CD4-positive, alpha-beta memory T cell (primary cell): ENCODE measurements around the gene E2F4. TPM values are rescaled to one million over a fixed set of nuclear protein-coding genes. Genes with fewer than 3 reads are reported as not detected.

Experiments
- CTCF ChIA-PET: fragments of 350-600 bp; sonication (Branson Sonifier 250); formaldehyde crosslinking; loops from one replicate; lab custom pipeline; 2021; ENCODE audit warnings: inconsistent platforms; ENCODE audit not compliant: partially characterized antibody; lab: Charles Lee
- POLR2A ChIA-PET: fragments of 350-600 bp; sonication (Branson Sonifier 250); formaldehyde crosslinking; loops from one replicate; lab custom pipeline; 2021; ENCODE audit not compliant: partially characterized antibody; lab: Charles Lee
- DNase-seq, 5 donors: peaks; one replicate each; pipeline versions ENCODE4 v3.0.0 to v3.0.0-alpha.2; 2020 to 2022; ENCODE audit warnings: mixed read lengths in 1 of 5
- H3K27ac ChIP-seq: one replicate; pipeline ENCODE4 v1.7.0; 2013; ENCODE audit warnings: low read depth, low read length
- H3K27me3 ChIP-seq: 2 replicates; pipeline ENCODE4 v1.7.0; 2013; ENCODE audit warnings: mild to moderate bottlenecking, low read length, moderate library complexity; ENCODE audit not compliant: insufficient read depth
- H3K36me3 ChIP-seq: 2 replicates; pipeline ENCODE4 v1.7.0; 2013; ENCODE audit warnings: mild to moderate bottlenecking, low read length, moderate library complexity; ENCODE audit not compliant: insufficient read depth
- H3K4me1 ChIP-seq: 2 replicates; pipeline ENCODE4 v1.7.0; 2013; ENCODE audit warnings: mild to moderate bottlenecking, low read length, moderate library complexity; ENCODE audit not compliant: insufficient read depth
- H3K4me3 ChIP-seq, 2 donors: one replicate each; pipeline ENCODE4 v1.7.0; 2013; ENCODE audit warnings: low read length in 2 of 2, mild to moderate bottlenecking in 1 of 2
- H3K9me3 ChIP-seq, 2 donors: one replicate each; pipeline ENCODE4 v1.7.0; 2013; ENCODE audit warnings: low read length in 2 of 2, control low read depth in 1 of 2; ENCODE audit not compliant: control insufficient read depth in 1 of 2
- H3K27ac Mint-ChIP-seq, 7 donors: one replicate each; pipeline ENCODE4 v1.8.0; 2020 to 2021; ENCODE audit warnings: mixed read lengths in 7 of 7, mild to moderate bottlenecking in 6 of 7, inconsistent platforms in 3 of 7, moderate library complexity in 3 of 7
- H3K27me3 Mint-ChIP-seq, 2 donors: one replicate each; pipeline ENCODE4 v1.8.0; 2020 to 2021; ENCODE audit warnings: mixed read lengths in 2 of 2
- H3K36me3 Mint-ChIP-seq, 2 donors: one replicate each; pipeline ENCODE4 v1.8.0; 2020 to 2021; ENCODE audit warnings: mixed read lengths in 2 of 2, inconsistent platforms in 1 of 2, mild to moderate bottlenecking in 1 of 2
- H3K4me1 Mint-ChIP-seq, 4 donors: one replicate each; pipeline ENCODE4 v1.8.0; 2020 to 2021; ENCODE audit warnings: mixed read lengths in 4 of 4, mild to moderate bottlenecking in 1 of 4
- H3K4me3 Mint-ChIP-seq, 8 donors: one replicate each; pipeline ENCODE4 v1.8.0; 2020 to 2021; ENCODE audit warnings: mixed read lengths in 8 of 8, mild to moderate bottlenecking in 7 of 8, moderate library complexity in 6 of 8, inconsistent platforms in 3 of 8
- H3K9me3 Mint-ChIP-seq, 8 donors: one replicate each; pipeline ENCODE4 v1.8.0; 2020 to 2021; ENCODE audit warnings: mixed read lengths in 8 of 8, mild to moderate bottlenecking in 5 of 8, inconsistent platforms in 3 of 8, moderate library complexity in 1 of 8
- intact Hi-C: fragments of 100-400 bp; cut with micrococcal nuclease; formaldehyde crosslinking; loops from one replicate; pipeline ENCODE4 v1.15.1; 2023
- polyA plus RNA-seq, 2 donors: library from polyadenylated mRNA; unstranded; fragments of 300-500 nt; fragmentation: Illumina TruSeq; gene quantifications; one replicate each; pipeline ENCODE4 v1.2.3, GENCODE V29; 2021
- total RNA-seq, 2 experiments: library from RNA; stranded (reverse); gene quantifications; one replicate each; pipeline ENCODE4 v1.2.3, GENCODE V29; 2021

The E2F4 gene
- total and polyA plus RNA-seq, 4 experiments from 2014 or later, result 53.6 to 91.3 (median 84.2) TPM

DNA sequence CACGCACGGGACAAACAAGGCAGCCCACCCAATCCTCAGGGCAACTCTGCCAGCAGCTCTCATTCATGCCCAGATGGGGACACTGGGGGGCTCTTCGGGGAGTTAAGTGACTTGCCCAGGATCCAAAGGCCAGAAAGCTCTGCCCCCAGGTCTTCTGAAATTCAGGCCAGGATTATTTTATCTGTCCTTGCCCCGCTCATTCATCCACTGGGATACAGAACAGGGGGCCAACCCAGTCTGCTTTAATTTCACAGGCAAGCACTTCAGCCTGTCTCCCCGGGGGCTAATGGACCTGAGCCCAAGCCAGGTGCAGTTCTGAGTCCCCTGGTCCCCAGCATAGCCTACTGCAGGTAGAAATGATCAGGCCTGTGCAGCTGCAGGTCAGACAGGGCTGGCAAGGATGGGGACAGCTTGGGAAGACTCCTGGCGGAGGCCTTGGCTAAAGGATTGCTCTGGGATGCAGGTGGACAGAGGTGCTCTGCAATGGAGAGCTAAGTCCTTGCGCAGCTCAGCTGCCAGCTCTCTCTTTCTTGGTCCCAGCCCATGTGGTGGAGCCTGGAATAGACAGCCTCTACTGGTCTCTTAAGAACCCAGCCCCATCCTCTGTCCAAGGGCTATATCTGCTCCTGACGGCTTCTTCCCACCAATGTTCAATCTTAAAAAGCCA, 40.4 kb upstream of the E2F4 start:
- ChIA-PET POLR2A (interaction anchor here (0.8 to 7.2 kb wide), 19 partner anchors 10 to 175 kb away, joined by 3 to 174 read pairs (median 4); partner anchors contain the start of genes CBFB, FBXL8, HSF4 and NOL3), CTCF (interaction anchor here (1.0 to 13.4 kb wide), 11 partner anchors 8 to 199 kb away, joined by 3 to 187 read pairs (median 4); partner anchors contain the start of genes EXOC3L1, FBXL8, HSF4 and PHAF1)
- Mint-ChIP-seq H3K36me3 (peaks cover 10% of the 10 kb centered on the region in 2 donors), H3K9me3 (peaks cover 0 to 5% (median 0%) of the 10 kb centered on the region in 8 donors), H3K4me3 (peak overlapping the region; percentile 78 to 86 (median 84)), H3K27ac (peak overlapping the region; percentile 64 to 85 (median 81)), H3K27me3 (no peaks in the 10 kb centered on the region), H3K4me1 (peaks cover 28 to 60% (median 40%) of the 10 kb centered on the region in 4 donors)
- Histone ChIP-seq H3K9me3 (no peaks in the 10 kb centered on the region), H3K4me1 (peaks cover 39% of the 10 kb centered on the region), H3K27me3 (no peaks in the 10 kb centered on the region), H3K36me3 (no peaks in the 10 kb centered on the region), H3K27ac (no peak overlapping the region), H3K4me3 (no peak overlapping the region)
- intact Hi-C loops, result loop anchor here (2.0 kb wide), 1 partner anchor 43 kb away; the partner anchor contains the start of gene PHAF1
- DNase-seq, result no peak

- Mint-ChIP-seq H3K36me3 (peaks cover 4 to 8% of the 10 kb centered on the region in 2 donors), H3K27me3 (no peaks in the 10 kb centered on the region), H3K4me3 (peak overlapping the region; percentile 61 to 86 (median 78)), H3K9me3 (no peaks in the 10 kb centered on the region), H3K4me1 (peaks cover 47 to 76% (median 57%) of the 10 kb centered on the region in 4 donors), H3K27ac (peak overlapping the region in 3 of 7 donors; percentile 69 to 94 (median 90))
- peak overlapping the region in 1 of 2 donors; percentile 40 for H3K4me3 ChIP-seq
- H3K27me3 ChIP-seq, result no peaks in the 10 kb centered on the region
- no peaks in the 10 kb centered on the region for H3K9me3 ChIP-seq
- H3K27ac ChIP-seq, result no peak overlapping the region
- CTCF ChIA-PET, result interaction anchor here (0.7 to 13.4 kb wide), 42 partner anchors 9 to 326 kb away, joined by 3 to 187 read pairs (median 4); partner anchors contain the start of genes ATP6V0D1, HSF4, MATCAP1 and PHAF1
- no peak for DNase-seq
- intact Hi-C loops, result loop anchor here (1.0 kb wide), 3 partner anchors 31 to 177 kb away; no protein-coding TSS in a partner anchor
- H3K36me3 ChIP-seq, result no peaks in the 10 kb centered on the region
- H3K4me1 ChIP-seq, result peaks cover 63% of the 10 kb centered on the region
- POLR2A ChIA-PET, result interaction anchor here (0.7 to 7.2 kb wide), 35 partner anchors 8 to 326 kb away, joined by 3 to 174 read pairs (median 4); partner anchors contain the start of genes ATP6V0D1, CBFB, CIAO2B and E2F4
Observed at GRCh38 chr16:67154578-67155294, 37.2 kb upstream of the E2F4 start.

DNA sequence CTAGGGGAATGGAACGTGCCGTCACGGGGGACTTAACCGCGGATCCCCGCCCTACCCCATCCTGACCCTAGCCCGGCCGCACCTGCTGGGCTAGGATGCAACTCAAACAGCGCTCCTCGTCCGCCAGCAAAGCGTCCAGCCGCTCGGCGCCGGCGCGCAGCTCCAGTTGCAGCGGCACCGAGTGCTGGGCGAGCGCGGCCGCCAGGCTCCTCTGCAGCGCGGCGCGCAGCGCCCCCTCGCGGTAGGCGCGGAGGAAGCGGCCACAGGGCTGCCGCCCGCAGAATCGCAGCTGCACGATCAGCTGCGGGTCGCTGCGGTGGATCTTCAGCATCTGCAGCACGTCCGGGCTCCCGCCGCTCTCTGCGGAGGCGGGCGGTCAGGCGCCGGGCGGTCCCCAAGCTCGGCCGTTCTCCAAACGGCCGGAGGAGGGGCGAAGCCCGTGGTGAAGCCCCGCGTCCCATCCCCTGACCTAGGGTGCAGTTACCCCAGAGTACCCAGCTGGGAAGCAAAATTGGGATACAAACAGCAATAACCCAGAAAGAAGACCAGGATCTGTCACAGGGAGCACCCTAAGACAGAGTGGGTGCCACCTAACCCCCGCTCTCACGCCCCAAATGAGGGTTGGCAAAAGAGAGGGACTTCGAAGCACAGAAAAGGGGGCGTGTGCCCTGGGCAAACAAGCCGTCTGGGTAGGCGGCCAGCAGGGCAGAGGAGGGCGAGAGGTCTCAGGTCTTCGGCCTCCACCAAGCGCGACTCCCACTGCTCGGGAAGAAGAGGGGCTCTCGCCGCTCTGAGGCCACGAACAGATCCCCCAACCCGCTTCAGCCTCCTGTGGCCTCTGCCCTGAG, 36.4 kb upstream of the E2F4 start:
- ChIA-PET POLR2A (interaction anchor here (0.6 to 7.2 kb wide), 35 partner anchors 7 to 325 kb away, joined by 3 to 174 read pairs (median 4); partner anchors contain the start of genes ATP6V0D1, CBFB, CIAO2B and E2F4), CTCF (interaction anchor here (0.7 to 13.4 kb wide), 41 partner anchors 8 to 326 kb away, joined by 3 to 187 read pairs (median 4); partner anchors contain the start of genes ATP6V0D1, HSF4, MATCAP1 and PHAF1)
- peak overlapping the region; percentile 61 to 96 (median 81) for H3K4me3 Mint-ChIP-seq
- Histone ChIP-seq H3K4me1 (peaks cover 63% of the 10 kb centered on the region), H3K4me3 (peak overlapping the region in 1 of 2 donors; percentile 40), H3K27me3 (no peaks in the 10 kb centered on the region), H3K27ac (peak overlapping the region; percentile 97), H3K36me3 (no peaks in the 10 kb centered on the region), H3K9me3 (no peaks in the 10 kb centered on the region)
- H3K27me3 Mint-ChIP-seq, result no peaks in the 10 kb centered on the region
- intact Hi-C loops, result loop anchor here (1.0 kb wide), 3 partner anchors 30 to 178 kb away; no protein-coding TSS in a partner anchor
- H3K4me1 Mint-ChIP-seq, result peaks cover 47 to 83% (median 59%) of the 10 kb centered on the region in 4 donors
- H3K27ac Mint-ChIP-seq, result peak overlapping the region in 6 of 7 donors; percentile 69 to 100 (median 98)
- H3K36me3 Mint-ChIP-seq, result peaks cover 4 to 12% of the 10 kb centered on the region in 2 donors
- peak; percentile 67 to 83 (median 79) for DNase-seq
- no peaks in the 10 kb centered on the region for H3K9me3 Mint-ChIP-seq

DNA sequence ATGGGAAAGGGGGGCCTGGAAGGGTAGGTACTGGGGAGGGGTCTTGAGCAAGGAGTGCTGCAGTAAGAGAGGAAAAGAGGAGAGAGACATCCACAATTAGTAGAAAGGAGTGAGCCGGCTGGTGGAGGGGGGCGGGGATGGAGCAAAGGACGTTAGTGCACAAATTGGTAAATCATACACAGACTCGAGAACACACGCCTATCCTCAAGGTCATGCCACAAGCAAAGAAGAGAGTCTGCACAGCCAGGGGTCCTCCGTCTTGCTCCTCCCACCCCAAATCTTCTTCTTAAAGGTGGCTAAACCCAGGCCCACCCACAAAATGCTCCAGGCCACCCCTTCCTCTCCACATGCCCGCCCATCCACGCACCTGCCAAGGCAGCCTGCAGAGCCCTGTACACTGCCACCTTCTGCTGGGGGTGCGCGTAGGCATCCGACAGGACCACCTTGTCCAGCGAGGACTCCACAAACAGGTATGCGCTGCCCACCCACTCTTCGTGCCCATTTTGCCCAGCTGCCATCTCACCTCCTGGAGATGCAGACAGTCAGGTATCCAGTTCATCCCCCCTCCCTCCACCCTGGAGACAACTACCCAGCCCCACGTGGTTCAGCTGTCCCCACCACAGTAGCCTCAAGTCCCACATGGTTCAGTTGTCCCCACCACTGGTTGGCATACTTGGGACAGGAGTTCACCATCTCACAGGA, 35.7 kb upstream of the E2F4 start:
- no peak for DNase-seq
- H3K27ac Mint-ChIP-seq, result peak overlapping the region; percentile 94 to 100 (median 99)
- H3K27me3 Mint-ChIP-seq, result peaks cover 2 to 3% of the 10 kb centered on the region in 2 donors
- CTCF ChIA-PET, result interaction anchor here (1.0 to 13.4 kb wide), 14 partner anchors 11 to 203 kb away, joined by 3 to 187 read pairs (median 23); partner anchors contain the start of genes E2F4, MATCAP1 and NOL3
- POLR2A ChIA-PET, result interaction anchor here (1.2 to 13.1 kb wide), 15 partner anchors 7 to 325 kb away, joined by 3 to 320 read pairs (median 27); partner anchors contain the start of genes ATP6V0D1, CBFB, E2F4 and EXOC3L1
- H3K4me3 ChIP-seq, result peak overlapping the region in 1 of 2 donors; percentile 40
- H3K36me3 Mint-ChIP-seq, result peaks cover 4 to 18% of the 10 kb centered on the region in 2 donors
- peak overlapping the region; percentile 36 to 96 (median 81) for H3K4me3 Mint-ChIP-seq
- no peaks in the 10 kb centered on the region for H3K9me3 ChIP-seq
- H3K9me3 Mint-ChIP-seq, result no peaks in the 10 kb centered on the region
- no peaks in the 10 kb centered on the region for H3K36me3 ChIP-seq
- intact Hi-C loops, result no loop called here
- H3K4me1 Mint-ChIP-seq, result peaks cover 46 to 86% (median 59%) of the 10 kb centered on the region in 4 donors
- H3K27ac ChIP-seq, result peak overlapping the region; percentile 97
- H3K27me3 ChIP-seq, result no peaks in the 10 kb centered on the region
- peaks cover 65% of the 10 kb centered on the region for H3K4me1 ChIP-seq

GRCh38 chr16:67157106-67157748, 34.7 kb upstream of the E2F4 start:
- POLR2A ChIA-PET, result interaction anchor here (0.9 to 13.1 kb wide), 15 partner anchors 8 to 205 kb away, joined by 3 to 320 read pairs (median 8); partner anchors contain the start of genes CBFB, FHOD1, MATCAP1 and NOL3
- no peaks in the 10 kb centered on the region for H3K27me3 ChIP-seq
- H3K36me3 Mint-ChIP-seq, result peaks cover 4 to 18% of the 10 kb centered on the region in 2 donors
- no peaks in the 10 kb centered on the region for H3K9me3 ChIP-seq
- peak overlapping the region; percentile 97 for H3K27ac ChIP-seq
- DNase-seq, result no peak
- peak overlapping the region in 1 of 2 donors; percentile 95 for H3K4me3 ChIP-seq
- H3K27ac Mint-ChIP-seq, result peak overlapping the region; percentile 94 to 100 (median 99)
- intact Hi-C loops, result no loop called here
- peak overlapping the region; percentile 77 to 96 (median 94) for H3K4me3 Mint-ChIP-seq
- peaks cover 69% of the 10 kb centered on the region for H3K4me1 ChIP-seq
- CTCF ChIA-PET, result interaction anchor here (0.7 to 13.4 kb wide), 16 partner anchors 12 to 204 kb away, joined by 3 to 187 read pairs (median 4); partner anchors contain the start of genes E2F4, MATCAP1 and NOL3
- no peaks in the 10 kb centered on the region for H3K36me3 ChIP-seq
- H3K9me3 Mint-ChIP-seq, result no peaks in the 10 kb centered on the region
- H3K27me3 Mint-ChIP-seq, result peaks cover 2 to 3% of the 10 kb centered on the region in 2 donors
- peaks cover 45 to 84% (median 58%) of the 10 kb centered on the region in 4 donors for H3K4me1 Mint-ChIP-seq
